HG02852 (cell line): ENCODE measurements around the gene RTEL1.

ENCODE experiments used
- ATAC-seq: cut with Tn5 transposase; IDR thresholded peaks from one replicate; pipeline ENCODE4 v1.9.1; 2021; ENCODE audit warnings: mild to moderate bottlenecking, moderate library complexity; ENCODE audit not compliant: unreplicated experiment

The RTEL1 gene

GRCh38 chr20:63688228-63689045 lies 30.3 kb downstream of the RTEL1 start:
- ATAC-seq: no peak

GRCh38 chr20:63689046-63690002 lies 31.2 kb downstream of the RTEL1 start:
- no peak for ATAC-seq

GRCh38 chr20:63690003-63690897 lies 32.1 kb downstream of the RTEL1 start:
- no peak for ATAC-seq

- ATAC-seq: no peak
Observed at GRCh38 chr20:63690898-63691710, 33.0 kb downstream of the RTEL1 start.

GRCh38 chr20:63691711-63692435 lies 33.8 kb downstream of the RTEL1 start:
- ATAC-seq: no peak

- ATAC-seq: no peak
Observed at GRCh38 chr20:63692436-63693082, 34.4 kb downstream of the RTEL1 start.

- no peak for ATAC-seq
Observed at GRCh38 chr20:63693083-63693732, 35.1 kb downstream of the RTEL1 start.

GRCh38 chr20:63693733-63694583 lies 35.8 kb downstream of the RTEL1 start:
- ATAC-seq: no peak

GRCh38 chr20:63694584-63695423 lies 36.7 kb downstream of the RTEL1 start:
- no peak for ATAC-seq

- ATAC-seq: no peak
Observed at GRCh38 chr20:63695424-63696305, 37.6 kb downstream of the RTEL1 start.

GRCh38 chr20:63696306-63696627 lies 38.2 kb downstream of the RTEL1 start:
- no peak for ATAC-seq

- ATAC-seq: no peak
Observed at GRCh38 chr20:63696628-63697356, 38.7 kb downstream of the RTEL1 start, which contains the start of gene TNFRSF6B. Gene TNFRSF6B (plus strand): TSS chr20:63696652. CDS start chr20:63696768, 116 bp downstream.

- ATAC-seq: no peak
Observed at GRCh38 chr20:63697357-63697867, 39.3 kb downstream of the RTEL1 start.

GRCh38 chr20:63697868-63698545 lies 39.9 kb downstream of the RTEL1 start:
- no peak for ATAC-seq
